GM18517 (cell line): ENCODE results near the gene ZSCAN4.

Source experiments
- ATAC-seq: cut with Tn5 transposase; IDR thresholded peaks from one replicate; pipeline ENCODE4 v1.9.1; 2021; ENCODE audit warnings: mild to moderate bottlenecking, moderate library complexity; ENCODE audit not compliant: unreplicated experiment

ZSCAN4 gene

GRCh38 chr19:57672466-57672865 is 3.7 kb downstream of the ZSCAN4 start:
- ATAC-seq: no peak

GRCh38 chr19:57675881-57676280 is 7.1 kb downstream of the ZSCAN4 start:
- ATAC-seq: no peak

- ATAC-seq: peak; percentile 6
These were observed 13.6 kb downstream of the ZSCAN4 start for GRCh38 chr19:57682226-57682766.

- ATAC-seq: no peak
These were observed 18.0 kb downstream of the ZSCAN4 start for GRCh38 chr19:57686727-57687126.

GRCh38 chr19:57687363-57688010 is 18.8 kb downstream of the ZSCAN4 start:
- no peak for ATAC-seq

GRCh38 chr19:57688011-57688763 is 19.5 kb downstream of the ZSCAN4 start:
- ATAC-seq: no peak

GRCh38 chr19:57689750-57690149 is 21.0 kb downstream of the ZSCAN4 start:
- no peak for ATAC-seq

- no peak for ATAC-seq
These were observed 32.9 kb downstream of the ZSCAN4 start for GRCh38 chr19:57701625-57702024.

GRCh38 chr19:57706346-57706745 is 37.6 kb downstream of the ZSCAN4 start:
- ATAC-seq: no peak

- no peak for ATAC-seq
These were observed 40.1 kb downstream of the ZSCAN4 start, which contains the start of gene ZNF154 for GRCh38 chr19:57708641-57709361. Gene ZNF154, minus strand, starts transcription at chr19:57709204. Its CDS starts 233 bp downstream, at chr19:57708971.

GRCh38 chr19:57709616-57710015 is 40.9 kb downstream of the ZSCAN4 start:
- no peak for ATAC-seq

GRCh38 chr19:57712222-57712621 is 43.5 kb downstream of the ZSCAN4 start:
- ATAC-seq: no peak

- no peak for ATAC-seq
These were observed 50.7 kb downstream of the ZSCAN4 start for GRCh38 chr19:57719424-57719823.

- ATAC-seq: no peak
These were observed 51.3 kb downstream of the ZSCAN4 start for GRCh38 chr19:57719901-57720519.

- no peak for ATAC-seq
These were observed 52.1 kb downstream of the ZSCAN4 start for GRCh38 chr19:57720878-57721277.
